A204.1 (cell line): ENCODE data around the gene SPEF2.
A peak's percentile ranks its signal among the peaks of the same experiment; 100 is the strongest.
"Not testable (repeated sequence)": the region's sequence is repeated elsewhere in the genome, so short reads cannot be mapped to it uniquely, and the experiment has no call there.

Source experiments
- FAIRE-seq: peaks from 2 replicates; lab custom pipeline; 2012; peaks lifted over from hg19 to GRCh38; lab: Jason Lieb, UNC

Gene SPEF2

GRCh38 chr5:35823347-35824098 lies 205.9 kb downstream of the SPEF2 start:
- FAIRE-seq = no peak

GRCh38 chr5:35826056-35826455 lies 208.4 kb downstream of the SPEF2 start:
- FAIRE-seq = no peak

GRCh38 chr5:35826554-35826953 lies 208.9 kb downstream of the SPEF2 start:
- no peak for FAIRE-seq

GRCh38 chr5:35828082-35828598 lies 210.5 kb downstream of the SPEF2 start:
- no peak for FAIRE-seq

GRCh38 chr5:35830587-35830986 lies 212.9 kb downstream of the SPEF2 start:
- FAIRE-seq = no peak

GRCh38 chr5:35832762-35833161 lies 215.1 kb downstream of the SPEF2 start:
- FAIRE-seq = no peak

GRCh38 chr5:35833224-35833623 lies 215.6 kb downstream of the SPEF2 start:
- FAIRE-seq = no peak

- no peak for FAIRE-seq
Measured at GRCh38 chr5:35835796-35836742, 218.4 kb downstream of the SPEF2 start.

GRCh38 chr5:35838370-35839042 lies 220.8 kb downstream of the SPEF2 start:
- no peak for FAIRE-seq

GRCh38 chr5:35842856-35843255 lies 225.2 kb downstream of the SPEF2 start:
- no peak for FAIRE-seq

- FAIRE-seq = not testable (repeated sequence)
Measured at GRCh38 chr5:35845508-35845907, 227.8 kb downstream of the SPEF2 start.

- no peak for FAIRE-seq
Measured at GRCh38 chr5:35847491-35847890, 229.8 kb downstream of the SPEF2 start.

- FAIRE-seq = no peak
Measured at GRCh38 chr5:35847961-35848360, 230.3 kb downstream of the SPEF2 start.

- FAIRE-seq = no peak
Measured at GRCh38 chr5:35849860-35850259, 232.2 kb downstream of the SPEF2 start.

- FAIRE-seq = peak; percentile 3
Measured at GRCh38 chr5:35850967-35851680, 233.5 kb downstream of the SPEF2 start.

- FAIRE-seq = no peak
Measured at GRCh38 chr5:35852084-35852734, 234.5 kb downstream of the SPEF2 start.

GRCh38 chr5:35852773-35853172 lies 235.1 kb downstream of the SPEF2 start:
- FAIRE-seq = no peak

- FAIRE-seq = no peak
Measured at GRCh38 chr5:35853631-35854030, 236.0 kb downstream of the SPEF2 start.

- no peak for FAIRE-seq
Measured at GRCh38 chr5:35854248-35854647, 236.6 kb downstream of the SPEF2 start.

GRCh38 chr5:35855187-35855586 lies 237.5 kb downstream of the SPEF2 start:
- no peak for FAIRE-seq

GRCh38 chr5:35856186-35856764 lies 238.6 kb downstream of the SPEF2 start:
- FAIRE-seq = not testable (repeated sequence)
